DOHH2 (cell line): Measurements from ENCODE around the gene TASP1.

Experiments used
- EZH2phosphoT487 ChIP-seq: fragments of 200-600 bp; sonication (generic); IDR thresholded peaks from 2 replicates; pipeline ENCODE4 v1.6.1; 2017; ENCODE audit warnings: borderline replicate concordance, mild to moderate bottlenecking, antibody characterized with exemption, low read length, moderate library complexity, mixed read lengths
- TF ChIP-seq, protein P1 (sequence below): fragments of 200-600 bp; sonication (generic); IDR thresholded peaks from one replicate; pipeline ENCODE4 v1.5.1; 2014; ENCODE audit warnings: antibody characterized with exemption, mild to moderate bottlenecking, low read depth, low read length; ENCODE audit not compliant: poor library complexity, severe bottlenecking

DNA sequence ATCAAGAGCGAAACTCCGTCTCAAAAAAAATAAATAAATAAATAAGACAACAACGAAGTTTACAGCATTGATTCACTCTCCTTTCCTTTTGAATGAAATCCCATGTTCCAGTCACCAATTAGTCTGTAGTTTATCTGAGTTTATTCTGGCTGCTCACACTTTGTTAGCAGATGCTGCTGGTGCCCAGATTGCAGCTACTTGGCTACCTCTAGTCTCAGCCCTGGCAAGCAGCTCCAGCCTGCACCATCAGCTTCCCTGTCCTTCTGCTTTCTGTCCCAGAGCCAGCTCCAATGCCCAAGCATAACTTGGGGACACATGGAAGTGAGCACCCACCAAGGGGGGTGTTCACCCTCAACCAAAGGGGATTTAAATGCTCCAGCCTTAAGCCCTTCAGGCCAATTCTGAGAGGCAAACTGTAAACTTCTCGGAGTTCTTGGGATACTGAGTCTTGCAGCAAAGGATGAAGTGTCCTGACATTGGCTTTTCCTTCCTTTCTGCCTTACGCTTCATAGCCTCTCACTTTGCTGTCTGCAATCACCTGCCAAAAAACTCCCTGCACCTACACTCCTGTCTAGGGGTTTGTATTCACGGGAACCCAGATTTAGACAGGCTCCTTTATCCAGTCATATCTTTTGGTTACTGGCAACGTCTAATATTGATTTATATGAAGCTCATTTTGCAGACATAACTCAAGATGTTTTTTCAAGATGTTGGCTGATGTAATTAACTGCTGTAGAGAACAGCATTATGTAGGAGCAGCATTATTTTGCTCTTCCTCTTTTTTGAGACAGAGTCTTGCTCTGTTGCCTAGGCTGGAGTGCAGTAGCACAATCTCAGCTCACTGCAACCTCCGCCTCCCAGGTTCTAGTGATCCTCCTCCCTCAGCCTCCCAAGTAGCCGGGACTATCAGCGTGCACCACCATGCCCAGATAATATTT, 9.8 kb upstream of the TASP1 start:
- TF ChIP-seq, protein P1, sequence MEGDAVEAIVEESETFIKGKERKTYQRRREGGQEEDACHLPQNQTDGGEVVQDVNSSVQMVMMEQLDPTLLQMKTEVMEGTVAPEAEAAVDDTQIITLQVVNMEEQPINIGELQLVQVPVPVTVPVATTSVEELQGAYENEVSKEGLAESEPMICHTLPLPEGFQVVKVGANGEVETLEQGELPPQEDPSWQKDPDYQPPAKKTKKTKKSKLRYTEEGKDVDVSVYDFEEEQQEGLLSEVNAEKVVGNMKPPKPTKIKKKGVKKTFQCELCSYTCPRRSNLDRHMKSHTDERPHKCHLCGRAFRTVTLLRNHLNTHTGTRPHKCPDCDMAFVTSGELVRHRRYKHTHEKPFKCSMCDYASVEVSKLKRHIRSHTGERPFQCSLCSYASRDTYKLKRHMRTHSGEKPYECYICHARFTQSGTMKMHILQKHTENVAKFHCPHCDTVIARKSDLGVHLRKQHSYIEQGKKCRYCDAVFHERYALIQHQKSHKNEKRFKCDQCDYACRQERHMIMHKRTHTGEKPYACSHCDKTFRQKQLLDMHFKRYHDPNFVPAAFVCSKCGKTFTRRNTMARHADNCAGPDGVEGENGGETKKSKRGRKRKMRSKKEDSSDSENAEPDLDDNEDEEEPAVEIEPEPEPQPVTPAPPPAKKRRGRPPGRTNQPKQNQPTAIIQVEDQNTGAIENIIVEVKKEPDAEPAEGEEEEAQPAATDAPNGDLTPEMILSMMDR, result no peak
- no peak for TF ChIP-seq EZH2phosphoT487
